Hepatocyte (in vitro differentiated cells): Measurements from ENCODE around the gene ALK. TPM values are rescaled to one million over a fixed set of nuclear protein-coding genes. Genes with fewer than 3 reads are reported as not detected.

Experiments used
- DNase-seq: peaks from one replicate; pipeline ENCODE4 v3.0.0-alpha.2; 2016; ENCODE audit warnings: low spot score
- H2AFZ ChIP-seq: fragments of 200-600 bp; sonication (generic); 2 replicates; pipeline ENCODE4 v1.6.0; 2016; ENCODE audit warnings: antibody characterized with exemption, mild to moderate bottlenecking
- H3K27ac ChIP-seq: fragments of 200-600 bp; sonication (generic); 2 replicates; pipeline ENCODE4 v1.5.1; 2016; ENCODE audit warnings: mild to moderate bottlenecking
- H3K27me3 ChIP-seq: fragments of 200-600 bp; sonication (generic); 2 replicates; pipeline ENCODE4 v1.6.1; 2016
- H3K36me3 ChIP-seq: fragments of 200-600 bp; sonication (generic); replicated peaks from 2 replicates; pipeline ENCODE4 v1.5.1; 2016; ENCODE audit warnings: low read depth; ENCODE audit not compliant: insufficient read depth
- H3K4me1 ChIP-seq: fragments of 200-600 bp; sonication (generic); 2 replicates; pipeline ENCODE4 v1.5.1; 2016; ENCODE audit warnings: mild to moderate bottlenecking, moderate library complexity; ENCODE audit not compliant: insufficient read depth
- H3K4me2 ChIP-seq: fragments of 200-600 bp; sonication (generic); 2 replicates; pipeline ENCODE4 v1.6.0; 2016
- H3K4me3 ChIP-seq: fragments of 200-600 bp; sonication (generic); 2 replicates; pipeline ENCODE4 v1.5.1; 2016; ENCODE audit warnings: mild to moderate bottlenecking
- H3K79me2 ChIP-seq: fragments of 200-600 bp; sonication (generic); 2 replicates; pipeline ENCODE4 v1.6.0; 2017; ENCODE audit warnings: mild to moderate bottlenecking
- H3K9me2 ChIP-seq: fragments of 200-600 bp; sonication (generic); replicated peaks from 2 replicates; pipeline ENCODE4 v1.6.0; 2017; ENCODE audit warnings: mild to moderate bottlenecking; ENCODE audit not compliant: insufficient read depth
- H3K9me3 ChIP-seq: fragments of 200-600 bp; sonication (generic); 2 replicates; pipeline ENCODE4 v1.5.1; 2016; ENCODE audit warnings: low read depth, mild to moderate bottlenecking
- H4K20me1 ChIP-seq: fragments of 200-600 bp; sonication (generic); 2 replicates; pipeline ENCODE4 v1.6.0; 2016; ENCODE audit warnings: mild to moderate bottlenecking; ENCODE audit not compliant: insufficient read depth, poor library complexity, severe bottlenecking
- CTCF ChIP-seq: fragments of 200-600 bp; sonication (generic); IDR thresholded peaks from 2 replicates; pipeline ENCODE4 v1.5.1; 2016; ENCODE audit warnings: antibody characterized with exemption, mild to moderate bottlenecking; ENCODE audit not compliant: poor library complexity
- EZH2 ChIP-seq: fragments of 200-600 bp; sonication (generic); IDR thresholded peaks from 2 replicates; pipeline ENCODE4 v1.6.1; 2016; ENCODE audit warnings: antibody characterized with exemption, mild to moderate bottlenecking, borderline replicate concordance
- EZH2phosphoT487 ChIP-seq: fragments of 200-600 bp; sonication (generic); IDR thresholded peaks from one replicate; pipeline ENCODE4 v1.6.1; 2018; ENCODE audit warnings: antibody characterized with exemption, mild to moderate bottlenecking, low read depth, moderate library complexity; ENCODE audit not compliant: unreplicated experiment, severe bottlenecking
- WGBS: methylation state at CpG from one replicate; pipeline ENCODE4 v1.1.6; 2016; ENCODE audit warnings: low lambda C conversion rate; ENCODE audit errors: missing lambda C conversion rate; 5-methylcytosine and 5-hydroxymethylcytosine counted together
- polyA plus RNA-seq: library from polyadenylated mRNA; unstranded; fragments of >200 nt; fragmentation: Nextera tagmentation; extraction: Ambion mirVana; gene quantifications from 2 replicates; pipeline ENCODE4 v1.2.1, GENCODE V29; 2016
- total RNA-seq: library from RNA; depleted of rRNA; stranded (reverse); fragments of >200 nt; gene quantifications from 2 replicates; pipeline ENCODE4 v1.2.3, GENCODE V29; 2014

The ALK gene
- total and polyA plus RNA-seq, 2 experiments from 2014 or later = 0.16 to 0.27 TPM

- H3K9me3 ChIP-seq = no peaks in the 10 kb centered on the region
- no peaks in the 10 kb centered on the region for H3K36me3 ChIP-seq
- no peak for TF ChIP-seq EZH2phosphoT487
- TF ChIP-seq CTCF = no peak
- no peak for TF ChIP-seq EZH2
- no peak overlapping the region for H3K4me2 ChIP-seq
- no peak overlapping the region for H2AFZ ChIP-seq
- H4K20me1 ChIP-seq = no peaks in the 10 kb centered on the region
- no peak for DNase-seq
- no peaks in the 10 kb centered on the region for H3K79me2 ChIP-seq
- WGBS = 89% methylated on average over 2 of the region's 2 CpGs
- no peaks in the 10 kb centered on the region for H3K9me2 ChIP-seq
- H3K4me1 ChIP-seq = no peaks in the 10 kb centered on the region
- H3K27ac ChIP-seq = no peak overlapping the region
- H3K4me3 ChIP-seq = no peak overlapping the region
- no peaks in the 10 kb centered on the region for H3K27me3 ChIP-seq
Observed at GRCh38 chr2:29479401-29479800, 442.0 kb downstream of the ALK start.

GRCh38 chr2:29478641-29479040, 442.7 kb downstream of the ALK start:
- H3K9me2 ChIP-seq = no peaks in the 10 kb centered on the region
- no peaks in the 10 kb centered on the region for H3K9me3 ChIP-seq
- no peak overlapping the region for H3K4me3 ChIP-seq
- no peak overlapping the region for H2AFZ ChIP-seq
- WGBS = 93% methylated on average over 4 of the region's 4 CpGs
- no peaks in the 10 kb centered on the region for H3K27me3 ChIP-seq
- no peaks in the 10 kb centered on the region for H3K79me2 ChIP-seq
- no peak overlapping the region for H3K27ac ChIP-seq
- no peak for TF ChIP-seq EZH2
- TF ChIP-seq EZH2phosphoT487 = no peak
- no peak for TF ChIP-seq CTCF
- no peak overlapping the region for H3K4me2 ChIP-seq
- DNase-seq = no peak
- no peaks in the 10 kb centered on the region for H4K20me1 ChIP-seq
- no peaks in the 10 kb centered on the region for H3K4me1 ChIP-seq
- H3K36me3 ChIP-seq = no peaks in the 10 kb centered on the region

- DNase-seq = no peak
- H2AFZ ChIP-seq = no peak overlapping the region
- no peaks in the 10 kb centered on the region for H4K20me1 ChIP-seq
- no peaks in the 10 kb centered on the region for H3K9me3 ChIP-seq
- H3K27ac ChIP-seq = no peak overlapping the region
- no peaks in the 10 kb centered on the region for H3K9me2 ChIP-seq
- no peak overlapping the region for H3K4me2 ChIP-seq
- TF ChIP-seq CTCF = no peak
- no peak for TF ChIP-seq EZH2
- TF ChIP-seq EZH2phosphoT487 = no peak
- H3K36me3 ChIP-seq = no peaks in the 10 kb centered on the region
- H3K4me3 ChIP-seq = no peak overlapping the region
- H3K27me3 ChIP-seq = no peaks in the 10 kb centered on the region
- no peaks in the 10 kb centered on the region for H3K4me1 ChIP-seq
- no peaks in the 10 kb centered on the region for H3K79me2 ChIP-seq
Observed at GRCh38 chr2:29477186-29477585, 444.2 kb downstream of the ALK start.

GRCh38 chr2:29475499-29475898, 445.9 kb downstream of the ALK start:
- Histone ChIP-seq H3K27ac (no peak overlapping the region), H3K27me3 (no peaks in the 10 kb centered on the region), H3K4me2 (no peak overlapping the region), H3K4me1 (no peaks in the 10 kb centered on the region), H2AFZ (no peak overlapping the region), H3K79me2 (no peaks in the 10 kb centered on the region), H3K4me3 (no peak overlapping the region), H4K20me1 (no peaks in the 10 kb centered on the region), H3K9me2 (no peaks in the 10 kb centered on the region), H3K36me3 (no peaks in the 10 kb centered on the region), H3K9me3 (no peaks in the 10 kb centered on the region)
- no peak for DNase-seq
- WGBS = 88% methylated on average over 9 of the region's 9 CpGs
- TF ChIP-seq EZH2 (no peak), EZH2phosphoT487 (no peak), CTCF (no peak)
